Measurements from ENCODE around the gene DLX1. TPM values are rescaled to one million over a fixed set of nuclear protein-coding genes. Genes with fewer than 3 reads are reported as not detected.
"Not testable (repeated sequence)": the region's sequence is repeated elsewhere in the genome, so short reads cannot be mapped to it uniquely, and the experiment has no call there.

The DLX1 gene
- total RNA-seq = not detected in 2 replicates

DNA sequence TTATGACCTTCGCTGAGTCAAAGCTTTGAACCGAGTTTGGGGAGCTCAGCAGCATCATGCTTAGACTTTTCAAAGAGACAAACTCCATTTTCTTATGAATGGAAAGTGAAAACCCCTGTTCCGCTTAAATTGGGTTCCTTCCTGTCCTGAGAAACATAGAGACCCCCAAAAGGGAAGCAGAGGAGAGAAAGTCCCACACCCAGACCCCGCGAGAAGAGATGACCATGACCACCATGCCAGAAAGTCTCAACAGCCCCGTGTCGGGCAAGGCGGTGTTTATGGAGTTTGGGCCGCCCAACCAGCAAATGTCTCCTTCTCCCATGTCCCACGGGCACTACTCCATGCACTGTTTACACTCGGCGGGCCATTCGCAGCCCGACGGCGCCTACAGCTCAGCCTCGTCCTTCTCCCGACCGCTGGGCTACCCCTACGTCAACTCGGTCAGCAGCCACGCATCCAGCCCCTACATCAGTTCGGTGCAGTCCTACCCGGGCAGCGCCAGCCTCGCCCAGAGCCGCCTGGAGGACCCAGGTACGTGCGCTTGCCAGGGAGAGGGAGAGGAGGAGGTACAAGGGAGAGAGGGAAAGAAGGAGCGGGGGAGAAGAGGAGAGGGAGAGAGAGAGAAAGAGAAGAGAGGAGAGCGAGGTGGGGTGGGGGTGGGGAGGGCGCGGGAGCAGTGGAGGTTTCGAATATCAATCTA, at the start of gene DLX1:
Gene DLX1, plus strand, starts transcription at position 48 of the 700 bp plus-strand sequence. Its CDS starts 171 bp downstream, at position 219.
- DNase-seq (ENCODE audit: low read depth) = no peak

GRCh38 chr2:172038121-172038520, 47.2 kb upstream of the DLX1 start:
- no peak for DNase-seq (ENCODE audit: low read depth)

DNA sequence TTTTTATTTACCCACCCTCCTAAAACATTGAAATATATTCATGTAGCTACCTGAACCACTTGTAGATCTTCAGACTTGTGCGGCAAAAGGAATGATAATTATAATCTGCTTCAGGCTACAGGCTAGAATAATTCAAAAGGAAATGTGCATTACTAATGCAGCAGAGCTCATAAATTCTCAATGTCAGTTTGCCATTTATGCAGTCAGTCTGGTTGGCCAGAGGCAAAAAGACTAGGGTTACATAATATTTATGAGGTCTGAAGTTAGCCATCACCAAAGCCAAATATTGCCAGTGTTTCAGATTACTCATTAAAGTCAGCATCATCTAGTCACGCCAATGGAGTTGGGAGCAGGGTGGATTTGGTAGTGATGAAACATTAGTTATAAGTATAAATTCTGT, 46.7 kb upstream of the DLX1 start:
- peak; percentile 81 for DNase-seq (ENCODE audit: low read depth)

GRCh38 chr2:172039011-172039704, 46.1 kb upstream of the DLX1 start:
- peak; percentile 15 for DNase-seq (ENCODE audit: low read depth)

DNA sequence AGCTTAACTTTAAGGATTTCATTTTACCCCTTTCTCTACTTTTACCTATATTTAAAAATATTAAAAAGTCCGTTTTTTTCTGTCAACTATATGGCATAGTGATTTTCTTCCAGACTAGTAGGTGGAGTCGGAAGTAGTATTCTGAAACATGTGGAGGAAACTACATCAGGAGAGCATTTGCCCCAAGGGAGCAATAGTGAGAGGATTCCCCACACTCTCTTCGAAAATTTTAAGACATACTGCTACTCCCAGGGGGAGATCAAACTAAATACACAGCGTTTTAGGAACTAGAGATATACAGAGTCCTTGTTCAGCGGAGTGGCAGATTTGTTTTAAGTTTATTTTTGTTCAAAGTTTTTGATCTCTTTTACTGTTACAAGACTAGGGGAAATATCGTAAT, 45.0 kb upstream of the DLX1 start:
- no peak for DNase-seq (ENCODE audit: low read depth)

GRCh38 chr2:172046080-172046678, 39.1 kb upstream of the DLX1 start:
- no peak for DNase-seq (ENCODE audit: low read depth)

DNA sequence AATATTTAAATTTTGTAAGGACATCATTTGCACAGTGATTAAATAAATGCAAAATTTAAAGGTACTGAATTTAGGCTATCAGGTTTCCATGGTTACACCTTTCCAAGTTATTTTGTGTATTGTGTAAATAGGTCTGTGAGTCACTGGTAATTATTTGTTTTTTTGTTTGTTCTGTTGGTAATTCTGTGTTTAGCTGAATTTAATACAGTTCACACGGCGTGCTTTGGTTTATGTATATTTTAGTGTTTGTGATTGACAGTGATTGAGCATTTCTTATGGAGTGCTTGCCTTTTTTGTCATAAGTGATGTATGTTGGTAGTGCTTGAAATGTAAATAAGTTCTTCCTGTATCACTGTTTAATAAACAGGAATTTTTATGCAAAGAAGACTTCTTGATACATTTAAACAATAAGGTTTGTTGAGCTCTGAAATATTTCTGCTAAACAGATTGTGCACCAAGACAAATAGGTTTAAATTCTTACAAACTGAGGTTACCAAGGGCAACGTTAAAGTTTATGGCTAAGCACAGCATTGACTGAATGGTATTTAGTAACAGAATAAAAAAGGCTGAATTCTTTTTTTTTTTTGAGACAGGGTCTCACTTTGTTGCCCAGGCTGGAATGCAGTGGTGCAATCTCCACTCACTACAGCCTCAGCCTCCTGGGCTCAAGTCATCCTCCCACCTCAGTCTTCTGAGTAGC, 38.3 kb upstream of the DLX1 start:
- peak; percentile 7 for DNase-seq (ENCODE audit: low read depth)

DNA sequence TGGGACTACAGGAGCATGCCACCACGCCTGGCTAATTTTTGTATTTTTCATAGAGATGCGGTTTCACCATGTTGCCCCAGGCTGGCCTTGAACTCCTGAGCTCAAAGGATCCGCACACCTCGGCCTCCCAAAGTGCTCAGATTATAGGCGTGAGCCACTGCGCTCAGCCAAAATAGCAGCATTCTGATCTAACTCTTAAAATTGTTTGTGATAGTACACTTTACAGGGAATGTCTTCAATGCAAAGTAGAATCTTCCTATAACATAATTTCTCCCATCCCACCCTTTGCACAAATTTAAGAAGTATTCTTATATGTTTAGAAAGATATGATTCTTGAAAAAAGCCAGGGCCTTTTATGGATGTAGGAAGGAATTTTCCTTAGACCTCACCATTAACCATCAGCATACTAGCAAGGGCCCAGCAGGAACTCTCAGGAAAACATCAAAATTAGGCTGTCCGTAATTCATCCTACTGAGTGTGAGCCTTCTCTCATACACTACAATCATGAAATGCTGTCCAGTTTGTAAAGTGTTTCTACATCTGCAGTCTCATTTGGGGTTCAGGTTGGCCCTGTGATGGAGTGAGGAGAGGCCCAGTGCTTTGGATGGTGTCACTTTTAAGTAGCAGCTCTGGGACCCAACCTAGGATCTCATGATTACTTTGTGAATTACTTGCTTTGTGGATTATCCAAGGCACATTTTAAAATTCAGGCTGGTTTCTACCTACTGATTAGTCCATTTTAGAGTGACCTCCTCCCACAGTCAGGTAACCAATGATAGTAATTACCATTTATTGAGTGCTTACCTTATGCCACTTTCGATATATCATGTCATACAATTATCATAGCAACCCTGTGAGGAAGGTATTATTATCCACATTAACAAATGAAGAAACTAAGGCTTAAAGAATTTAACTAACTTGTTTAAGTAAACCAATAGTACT, 37.5 kb upstream of the DLX1 start:
- no peak for DNase-seq (ENCODE audit: low read depth)

GRCh38 chr2:172048508-172049503, 36.5 kb upstream of the DLX1 start:
- DNase-seq (ENCODE audit: low read depth) = no peak

DNA sequence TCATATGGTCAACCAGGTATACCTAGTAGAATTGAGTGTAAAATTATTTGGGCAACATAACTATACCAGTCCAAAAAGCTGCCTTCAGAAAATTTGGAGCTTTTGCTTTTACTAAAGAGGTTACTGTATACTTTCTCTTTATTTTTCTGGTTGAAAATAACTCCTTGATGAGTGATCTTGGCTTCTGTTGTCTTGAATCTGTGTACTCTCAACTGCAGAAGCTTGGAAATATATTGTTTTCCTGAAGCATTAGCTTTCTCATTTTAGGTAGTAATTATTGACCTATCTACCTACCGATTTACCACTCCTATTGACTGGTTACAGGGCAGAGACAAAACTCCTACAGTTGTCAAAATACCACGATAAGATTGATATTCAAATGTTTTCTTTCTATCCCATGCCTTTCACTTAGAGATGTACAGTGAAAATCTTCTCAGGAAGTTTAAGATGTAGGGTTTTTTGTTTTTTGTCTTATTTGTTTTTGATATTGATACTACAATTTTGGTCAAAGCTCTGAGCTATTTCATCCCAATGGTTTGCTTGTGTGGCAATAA, 35.7 kb upstream of the DLX1 start:
- DNase-seq (ENCODE audit: low read depth) = no peak

- DNase-seq (ENCODE audit: low read depth) = no peak
Observed at GRCh38 chr2:172050479-172051125, 34.7 kb upstream of the DLX1 start.

GRCh38 chr2:172052000-172052983, 33.0 kb upstream of the DLX1 start:
- no peak for DNase-seq (ENCODE audit: low read depth)

DNA sequence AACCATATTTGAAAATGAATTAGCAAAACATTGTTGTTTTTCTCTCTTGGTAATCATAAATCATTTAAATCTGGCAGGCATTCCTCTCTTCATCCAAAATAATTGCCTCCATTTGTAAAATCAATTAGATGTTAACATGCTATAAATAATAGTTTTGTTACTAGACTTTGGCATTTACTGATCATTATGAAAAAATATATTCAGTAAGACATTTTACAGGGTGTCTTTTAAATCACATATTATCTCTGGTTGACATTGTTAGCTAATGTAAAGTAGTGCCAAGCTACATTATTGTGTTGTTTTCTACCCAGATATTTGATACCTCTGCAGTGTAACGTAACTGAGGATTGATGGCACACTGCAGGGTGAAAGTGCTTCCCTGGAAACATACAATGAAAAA, 31.8 kb upstream of the DLX1 start:
- no peak for DNase-seq (ENCODE audit: low read depth)

DNA sequence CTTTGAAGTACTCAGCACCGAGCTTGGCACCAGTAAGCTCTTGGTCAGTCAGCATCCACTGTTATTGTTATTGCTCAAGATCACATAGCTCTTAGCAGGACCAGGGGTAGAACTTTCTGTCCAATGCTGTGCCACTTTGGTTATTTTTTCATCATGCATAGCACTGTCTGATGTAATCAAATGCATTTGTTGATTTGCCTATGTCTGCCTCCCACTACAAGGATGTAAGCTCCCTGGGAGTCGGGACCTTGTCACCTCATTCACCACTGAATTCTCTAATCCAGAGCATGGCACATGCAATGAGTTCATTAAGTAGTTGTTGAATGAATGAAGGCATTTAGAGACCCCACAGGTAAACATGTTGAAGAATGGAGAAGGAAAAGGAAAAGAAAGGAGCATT, 29.0 kb upstream of the DLX1 start:
- DNase-seq (ENCODE audit: low read depth) = no peak

DNA sequence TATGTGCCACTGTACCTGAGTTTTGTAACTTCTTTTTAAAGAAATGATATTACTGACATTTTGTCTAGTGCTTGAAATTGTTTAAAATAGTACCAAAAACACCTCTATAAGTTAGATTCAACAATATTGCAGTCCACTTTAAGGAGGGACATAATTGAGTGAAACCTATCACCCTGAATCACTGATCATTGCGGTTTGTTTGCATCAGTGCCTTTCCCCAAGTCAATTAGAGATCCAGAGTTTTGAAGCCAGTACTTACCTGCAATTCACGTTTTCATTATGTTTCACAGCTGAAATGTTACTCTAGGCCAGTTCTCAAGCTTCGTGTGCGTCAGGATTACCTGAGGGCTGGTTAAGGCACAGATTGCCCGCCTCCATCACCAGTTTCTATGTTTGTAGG, 26.6 kb upstream of the DLX1 start:
- DNase-seq (ENCODE audit: low read depth) = no peak

DNA sequence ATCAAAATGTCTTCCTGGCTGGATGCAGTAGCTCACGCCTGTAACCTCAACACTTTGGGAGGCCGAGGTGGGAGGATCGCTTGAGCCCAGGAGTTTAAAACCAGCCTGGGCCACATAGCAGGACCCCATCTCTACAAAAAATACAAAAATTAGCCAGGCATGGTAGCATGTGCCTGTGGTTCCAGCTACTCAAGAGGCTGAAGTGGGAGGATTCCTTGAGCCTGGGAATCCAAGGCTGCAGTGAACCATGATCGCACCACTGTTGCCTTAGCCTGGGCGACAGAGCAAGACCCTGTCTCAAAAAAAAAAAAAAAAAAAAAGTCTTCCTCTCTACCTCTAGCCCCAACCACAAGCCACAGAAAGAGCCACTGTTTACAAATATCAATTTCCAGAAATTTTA, 25.2 kb upstream of the DLX1 start:
- DNase-seq (ENCODE audit: low read depth) = not testable (repeated sequence)

GRCh38 chr2:172062402-172063004, 22.8 kb upstream of the DLX1 start:
- DNase-seq (ENCODE audit: low read depth) = no peak

GRCh38 chr2:172063446-172063845, 21.9 kb upstream of the DLX1 start:
- DNase-seq (ENCODE audit: low read depth) = no peak
